Smooth muscle cell (in vitro differentiated cells): Measurements from ENCODE around the gene MED25. TPM values are rescaled to one million over a fixed set of nuclear protein-coding genes. Genes with fewer than 3 reads are reported as not detected.

Experiments
- DNase-seq: peaks from one replicate; lab custom pipeline; 2025; ENCODE audit not compliant: unreplicated experiment; lab: John Stamatoyannopoulos, UW
- H2AFZ ChIP-seq: fragments of 200-600 bp; sonication (generic); 2 replicates; pipeline ENCODE4 v1.6.0; 2016; ENCODE audit warnings: antibody characterized with exemption, low read depth, mild to moderate bottlenecking
- H3F3A ChIP-seq: fragments of 200-600 bp; sonication (generic); 2 replicates; pipeline ENCODE4 v1.6.0; 2017; ENCODE audit warnings: antibody characterized with exemption, low read depth
- H3K27ac ChIP-seq: fragments of 200-600 bp; sonication (generic); 2 replicates; pipeline ENCODE4 v1.5.1; 2016; ENCODE audit warnings: low read depth, mild to moderate bottlenecking
- H3K27me3 ChIP-seq: fragments of 200-600 bp; sonication (generic); 2 replicates; pipeline ENCODE4 v1.6.1; 2016; ENCODE audit warnings: low read depth, mild to moderate bottlenecking
- H3K36me3 ChIP-seq: fragments of 200-600 bp; sonication (generic); 2 replicates; pipeline ENCODE4 v1.5.1; 2016; ENCODE audit warnings: low read depth
- H3K4me1 ChIP-seq: fragments of 200-600 bp; sonication (generic); 2 replicates; pipeline ENCODE4 v1.5.1; 2016; ENCODE audit warnings: low read depth
- H3K4me2 ChIP-seq: fragments of 200-600 bp; sonication (generic); 2 replicates; pipeline ENCODE4 v1.6.0; 2016; ENCODE audit warnings: mild to moderate bottlenecking
- H3K4me3 ChIP-seq: fragments of 200-600 bp; sonication (generic); 2 replicates; pipeline ENCODE4 v1.5.1; 2016; ENCODE audit warnings: mild to moderate bottlenecking
- H3K79me2 ChIP-seq: fragments of 200-600 bp; sonication (generic); 2 replicates; pipeline ENCODE4 v1.6.0; 2016; ENCODE audit warnings: low read depth, mild to moderate bottlenecking
- H3K9ac ChIP-seq: fragments of 200-600 bp; sonication (generic); 2 replicates; pipeline ENCODE4 v1.6.0; 2016; ENCODE audit warnings: low read depth
- H3K9me3 ChIP-seq: fragments of 200-600 bp; sonication (generic); replicated peaks from 2 replicates; pipeline ENCODE4 v1.5.1; 2016; ENCODE audit warnings: low read depth
- H4K20me1 ChIP-seq: fragments of 200-600 bp; sonication (generic); 2 replicates; pipeline ENCODE4 v1.6.0; 2016; ENCODE audit warnings: low read depth
- whole genome bisulfite sequencing: methylation state at CpG from one replicate; pipeline ENCODE4 v1.1.7; 2016; ENCODE audit warnings: low lambda C conversion rate; 5-methylcytosine and 5-hydroxymethylcytosine counted together
- polyA plus RNA-seq: library from polyadenylated mRNA; unstranded; fragments of >200 nt; fragmentation: Nextera tagmentation; extraction: Ambion mirVana; gene quantifications from 2 replicates; pipeline ENCODE4 v1.2.1, GENCODE V29; 2016
- total RNA-seq: library from RNA; depleted of rRNA; stranded (reverse); fragments of >200 nt; gene quantifications from 2 replicates; pipeline ENCODE4 v1.2.3, GENCODE V29; 2014
- TF ChIP-seq, protein P1 (sequence below): fragments of 200-600 bp; sonication (generic); IDR thresholded peaks from 2 replicates; pipeline ENCODE4 v1.5.1; 2017; ENCODE audit warnings: borderline replicate concordance, mild to moderate bottlenecking, antibody characterized with exemption; ENCODE audit not compliant: insufficient read depth, poor library complexity, severe bottlenecking

Gene MED25
- total and polyA plus RNA-seq, 2 experiments from 2014 or later, result 20.4 to 34.1 TPM

DNA sequence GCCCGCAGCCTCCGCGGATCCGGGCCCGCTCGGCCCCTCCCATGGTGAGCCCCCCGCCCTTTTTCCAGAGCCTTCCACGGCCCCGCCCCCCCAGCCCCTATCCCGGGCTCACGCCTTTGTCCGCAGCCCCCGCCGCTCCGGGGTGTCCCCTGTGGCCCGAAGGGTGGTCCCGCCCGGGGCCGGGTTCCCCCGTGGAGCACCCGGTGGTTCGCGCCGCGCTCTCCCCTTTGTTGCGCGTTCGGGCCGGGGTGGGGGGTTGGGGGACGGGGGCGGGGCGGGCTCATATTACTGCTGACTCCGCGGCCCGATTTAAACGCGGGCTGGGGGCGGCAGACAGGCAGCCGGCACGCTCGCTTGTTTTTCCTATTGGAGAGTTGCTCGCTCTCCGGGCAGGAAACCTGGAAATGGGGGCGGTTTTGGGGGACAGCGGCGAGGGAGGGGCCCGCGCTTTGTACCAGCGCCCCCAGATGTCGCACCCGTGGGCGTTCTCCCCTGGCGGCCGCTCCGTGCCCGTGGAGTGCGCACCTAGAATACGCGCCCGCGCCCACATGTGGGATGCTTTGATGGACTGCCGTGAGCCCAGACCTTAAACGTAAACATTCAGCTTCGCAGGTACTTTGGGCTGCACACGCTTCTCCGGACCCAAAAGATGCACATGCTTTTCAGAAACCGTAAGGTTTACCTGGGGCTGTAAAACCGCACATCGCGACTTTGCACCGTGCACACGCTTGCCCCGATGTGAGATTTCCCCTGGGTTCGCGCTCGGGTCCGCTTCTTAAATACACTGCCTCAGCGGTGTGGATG is 33.6 kb downstream of the MED25 start:
- Histone ChIP-seq H3K36me3 (no peaks in the 10 kb centered on the region), H3K27ac (peak overlapping the region; percentile 98), H3K9me3 (no peaks in the 10 kb centered on the region), H4K20me1 (peaks cover 55% of the 10 kb centered on the region), H3K9ac (peak overlapping the region; percentile 82), H3K79me2 (peaks cover 54% of the 10 kb centered on the region), H3K27me3 (no peaks in the 10 kb centered on the region), H3F3A (peaks cover 21% of the 10 kb centered on the region), H2AFZ (no peak overlapping the region), H3K4me3 (peak overlapping the region; percentile 86), H3K4me1 (peaks cover 13% of the 10 kb centered on the region), H3K4me2 (peak overlapping the region; percentile 90)
- TF ChIP-seq, protein P1, sequence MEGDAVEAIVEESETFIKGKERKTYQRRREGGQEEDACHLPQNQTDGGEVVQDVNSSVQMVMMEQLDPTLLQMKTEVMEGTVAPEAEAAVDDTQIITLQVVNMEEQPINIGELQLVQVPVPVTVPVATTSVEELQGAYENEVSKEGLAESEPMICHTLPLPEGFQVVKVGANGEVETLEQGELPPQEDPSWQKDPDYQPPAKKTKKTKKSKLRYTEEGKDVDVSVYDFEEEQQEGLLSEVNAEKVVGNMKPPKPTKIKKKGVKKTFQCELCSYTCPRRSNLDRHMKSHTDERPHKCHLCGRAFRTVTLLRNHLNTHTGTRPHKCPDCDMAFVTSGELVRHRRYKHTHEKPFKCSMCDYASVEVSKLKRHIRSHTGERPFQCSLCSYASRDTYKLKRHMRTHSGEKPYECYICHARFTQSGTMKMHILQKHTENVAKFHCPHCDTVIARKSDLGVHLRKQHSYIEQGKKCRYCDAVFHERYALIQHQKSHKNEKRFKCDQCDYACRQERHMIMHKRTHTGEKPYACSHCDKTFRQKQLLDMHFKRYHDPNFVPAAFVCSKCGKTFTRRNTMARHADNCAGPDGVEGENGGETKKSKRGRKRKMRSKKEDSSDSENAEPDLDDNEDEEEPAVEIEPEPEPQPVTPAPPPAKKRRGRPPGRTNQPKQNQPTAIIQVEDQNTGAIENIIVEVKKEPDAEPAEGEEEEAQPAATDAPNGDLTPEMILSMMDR, result no peak
- WGBS, result 5% methylated on average over 42 of the region's 78 CpGs
- DNase-seq, result no peak

DNA sequence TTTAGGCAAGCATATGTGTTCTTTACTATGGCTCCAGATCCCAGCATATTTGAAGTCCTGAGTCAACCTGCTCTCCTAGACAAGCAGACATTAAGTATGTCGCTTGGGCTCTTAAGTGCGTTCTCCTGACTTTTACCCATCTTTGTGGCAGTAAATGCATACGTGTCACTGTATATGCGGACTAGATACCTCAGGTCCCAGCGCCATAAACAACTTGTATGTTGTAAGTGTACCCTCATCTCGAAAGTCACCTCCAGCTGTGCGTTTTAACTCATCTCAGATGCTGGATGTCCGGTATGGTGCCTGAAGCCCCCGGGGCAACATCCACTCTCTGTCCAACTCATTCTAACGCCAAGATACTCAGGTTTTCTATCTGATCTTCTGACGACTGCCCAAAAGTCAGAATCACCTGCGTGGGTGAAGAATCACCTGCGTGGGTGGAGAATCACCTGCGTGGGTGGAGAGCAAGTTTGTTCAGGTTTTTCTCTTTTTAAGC is 34.6 kb downstream of the MED25 start:
- H2AFZ ChIP-seq, result no peak overlapping the region
- peak overlapping the region; percentile 86 for H3K4me3 ChIP-seq
- H3K9me3 ChIP-seq, result no peaks in the 10 kb centered on the region
- 79% methylated on average over 14 of the region's 14 CpGs for WGBS
- no peak overlapping the region for H3K27ac ChIP-seq
- peaks cover 30% of the 10 kb centered on the region for H3F3A ChIP-seq
- no peak for DNase-seq
- TF ChIP-seq, protein P1, result no peak
- peak overlapping the region; percentile 90 for H3K4me2 ChIP-seq
- peak overlapping the region; percentile 82 for H3K9ac ChIP-seq
- H3K27me3 ChIP-seq, result no peaks in the 10 kb centered on the region
- peaks cover 65% of the 10 kb centered on the region for H4K20me1 ChIP-seq
- peaks cover 54% of the 10 kb centered on the region for H3K79me2 ChIP-seq
- peaks cover 13% of the 10 kb centered on the region for H3K4me1 ChIP-seq
- H3K36me3 ChIP-seq, result no peaks in the 10 kb centered on the region

DNA sequence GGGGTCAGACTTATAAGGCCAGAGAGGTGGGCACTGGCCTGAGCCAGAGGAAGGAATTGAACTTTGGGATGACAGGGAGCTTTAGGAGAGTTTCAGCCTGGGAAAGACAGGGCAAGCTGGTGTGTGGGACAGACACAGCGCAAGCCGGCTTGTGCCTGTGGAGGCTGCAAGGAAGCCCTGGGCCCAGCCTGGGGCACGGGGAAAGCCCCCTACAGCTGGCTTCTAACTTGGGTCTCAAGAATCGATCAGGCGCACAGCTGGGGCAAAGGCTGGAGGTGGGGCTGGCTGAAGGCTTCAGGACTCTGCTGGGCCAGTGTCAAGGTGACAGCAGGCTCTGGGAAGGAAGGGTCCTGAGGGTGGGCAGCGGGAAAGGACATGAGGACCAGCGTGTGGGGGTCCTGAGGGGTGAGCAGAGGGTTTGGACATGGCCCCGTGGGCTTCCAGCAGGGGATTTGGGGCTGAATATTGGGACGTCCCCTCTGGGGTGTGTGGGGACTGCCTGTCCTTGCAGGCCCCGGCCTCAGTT is 35.8 kb downstream of the MED25 start:
- Histone ChIP-seq H3F3A (peaks cover 39% of the 10 kb centered on the region), H3K4me3 (no peak overlapping the region), H2AFZ (no peak overlapping the region), H4K20me1 (peaks cover 73% of the 10 kb centered on the region), H3K36me3 (no peaks in the 10 kb centered on the region), H3K9ac (no peak overlapping the region), H3K9me3 (no peaks in the 10 kb centered on the region), H3K27ac (no peak overlapping the region), H3K79me2 (peaks cover 53% of the 10 kb centered on the region), H3K4me2 (no peak overlapping the region), H3K4me1 (peaks cover 13% of the 10 kb centered on the region), H3K27me3 (no peaks in the 10 kb centered on the region)
- TF ChIP-seq, protein P1, result no peak
- no peak for DNase-seq
- WGBS, result over 99% methylated on average over 10 of the region's 10 CpGs
